Right atrium auricular region (tissue), 2 donors: ENCODE results near the gene DOP1B. TPM values are rescaled to one million over a fixed set of nuclear protein-coding genes. Genes with fewer than 3 reads are reported as not detected.

ENCODE experiments used
- DNase-seq: peaks from one replicate; pipeline ENCODE4 v3.0.0-alpha.2; 2019; ENCODE audit warnings: low spot score
- H3K27ac ChIP-seq, 2 donors: fragments of 200-600 bp; sonication (generic); 1 replicate in 1 of 2; 2 replicates in 1 of 2; pipeline ENCODE4 v1.5.1; 2016 to 2019
- H3K27me3 ChIP-seq, 2 donors: fragments of 200-600 bp; sonication (generic); one replicate each; pipeline versions ENCODE4 v1.5.1 to v1.6.0; 2017 to 2019
- H3K36me3 ChIP-seq: fragments of 200-600 bp; sonication (generic); one replicate; pipeline ENCODE4 v1.5.1; 2016
- H3K4me1 ChIP-seq, 2 donors: fragments of 200-600 bp; sonication (generic); one replicate each; pipeline versions ENCODE4 v1.5.1 to v1.6.0; 2017 to 2019
- H3K4me3 ChIP-seq, 2 donors: fragments of 200-600 bp; sonication (generic); 1 replicate in 1 of 2; 2 replicates in 1 of 2; pipeline ENCODE4 v1.5.1; 2017 to 2019; ENCODE audit warnings: mild to moderate bottlenecking in 1 of 2, moderate library complexity in 1 of 2
- H3K9me3 ChIP-seq, 2 donors: fragments of 200-600 bp; sonication (generic); one replicate each; pipeline ENCODE4 v1.5.1; 2019
- CTCF ChIP-seq, 2 donors: fragments of 200-600 bp; sonication (generic); IDR thresholded peaks; one replicate each; pipeline ENCODE4 v1.5.1; 2019; ENCODE audit warnings: antibody characterized with exemption in 2 of 2
- total RNA-seq, 2 donors: library from RNA; depleted of rRNA; stranded (reverse); fragments of >200 nt; gene quantifications; one replicate each; pipeline ENCODE4 v1.1.0, GENCODE V29; 2016

DOP1B gene
- total RNA-seq, 2 donors from 2014 or later: 4.0 to 4.9 TPM

- H3K4me1 ChIP-seq: peaks cover 0 to 8% of the 10 kb centered on the region in 2 donors
- no peak overlapping the region for H3K4me3 ChIP-seq
- no peak for TF ChIP-seq CTCF (IDR thresholded peaks at IDR 0.05)
- DNase-seq: no peak
- no peaks in the 10 kb centered on the region for H3K36me3 ChIP-seq
- no peak overlapping the region for H3K27ac ChIP-seq
- no peaks in the 10 kb centered on the region for H3K9me3 ChIP-seq
- no peaks in the 10 kb centered on the region for H3K27me3 ChIP-seq
Measured at GRCh38 chr21:36145259-36145658, 11.4 kb upstream of the DOP1B start.

GRCh38 chr21:36147911-36148310, 8.7 kb upstream of the DOP1B start:
- no peak for DNase-seq
- H3K27me3 ChIP-seq: no peaks in the 10 kb centered on the region
- no peak for TF ChIP-seq CTCF (IDR thresholded peaks at IDR 0.05)
- H3K9me3 ChIP-seq: no peaks in the 10 kb centered on the region
- no peak overlapping the region for H3K4me3 ChIP-seq
- H3K36me3 ChIP-seq: no peaks in the 10 kb centered on the region
- peaks cover 0 to 13% of the 10 kb centered on the region in 2 donors for H3K4me1 ChIP-seq
- no peak overlapping the region for H3K27ac ChIP-seq

- Histone ChIP-seq H3K9me3 (no peaks in the 10 kb centered on the region), H3K36me3 (no peaks in the 10 kb centered on the region), H3K4me3 (no peak overlapping the region), H3K4me1 (peaks cover 0 to 13% of the 10 kb centered on the region in 2 donors), H3K27ac (no peak overlapping the region), H3K27me3 (no peaks in the 10 kb centered on the region)
- no peak for TF ChIP-seq CTCF (IDR thresholded peaks at IDR 0.05)
- no peak for DNase-seq
Measured at GRCh38 chr21:36148886-36149285, 7.7 kb upstream of the DOP1B start.

GRCh38 chr21:36149788-36150711, 6.6 kb upstream of the DOP1B start:
- Histone ChIP-seq H3K4me3 (no peak overlapping the region), H3K27me3 (no peaks in the 10 kb centered on the region), H3K4me1 (peaks cover 0 to 14% of the 10 kb centered on the region in 2 donors), H3K9me3 (no peaks in the 10 kb centered on the region), H3K27ac (peak overlapping the region; percentile 29 to 30), H3K36me3 (no peaks in the 10 kb centered on the region)
- no peak for TF ChIP-seq CTCF (IDR thresholded peaks at IDR 0.05)
- DNase-seq: no peak

GRCh38 chr21:36155603-36156338, 853 bp upstream of the DOP1B start:
- peaks cover 0 to 16% of the 10 kb centered on the region in 2 donors for H3K4me1 ChIP-seq
- TF ChIP-seq CTCF (IDR thresholded peaks at IDR 0.05): no peak

More at GRCh38 chr21:36155603-36156338, 853 bp upstream of the DOP1B start:
- no peak for DNase-seq
- Histone ChIP-seq H3K27ac (peak overlapping the region; percentile 66 to 81), H3K4me3 (peak overlapping the region; percentile 66 to 86), H3K27me3 (no peaks in the 10 kb centered on the region), H3K36me3 (no peaks in the 10 kb centered on the region), H3K9me3 (no peaks in the 10 kb centered on the region)
